GM21737 (cell line): Measurements from ENCODE around the gene MYOF.
A peak's percentile ranks its signal among the peaks of the same experiment; 100 is the strongest.
"Not testable (repeated sequence)": the region's sequence is repeated elsewhere in the genome, so short reads cannot be mapped to it uniquely, and the experiment has no call there.

ENCODE experiments used
- ATAC-seq: cut with Tn5 transposase; IDR thresholded peaks from one replicate; pipeline ENCODE4 v1.9.1; 2021; ENCODE audit warnings: mild to moderate bottlenecking, moderate library complexity; ENCODE audit not compliant: unreplicated experiment

The MYOF gene

DNA sequence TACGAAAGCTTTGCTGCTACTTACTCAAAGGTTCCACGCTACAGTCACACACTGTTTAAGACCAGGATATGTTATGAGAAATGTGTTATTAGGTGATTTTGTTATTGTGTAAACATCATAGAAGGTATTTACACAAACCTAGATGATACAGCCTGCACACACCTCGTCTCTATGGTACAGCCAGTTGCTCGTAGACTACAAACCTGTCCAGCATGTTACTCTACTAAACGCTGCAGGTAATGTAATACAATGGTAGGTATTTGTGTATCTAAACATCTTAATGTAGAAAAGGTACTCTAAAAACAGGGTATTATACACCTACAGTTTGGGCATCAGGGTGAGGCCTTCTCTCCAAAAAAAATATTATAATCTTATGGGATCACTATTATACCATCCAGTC lies 181.2 kb downstream of the MYOF start:
- ATAC-seq, result no peak

DNA sequence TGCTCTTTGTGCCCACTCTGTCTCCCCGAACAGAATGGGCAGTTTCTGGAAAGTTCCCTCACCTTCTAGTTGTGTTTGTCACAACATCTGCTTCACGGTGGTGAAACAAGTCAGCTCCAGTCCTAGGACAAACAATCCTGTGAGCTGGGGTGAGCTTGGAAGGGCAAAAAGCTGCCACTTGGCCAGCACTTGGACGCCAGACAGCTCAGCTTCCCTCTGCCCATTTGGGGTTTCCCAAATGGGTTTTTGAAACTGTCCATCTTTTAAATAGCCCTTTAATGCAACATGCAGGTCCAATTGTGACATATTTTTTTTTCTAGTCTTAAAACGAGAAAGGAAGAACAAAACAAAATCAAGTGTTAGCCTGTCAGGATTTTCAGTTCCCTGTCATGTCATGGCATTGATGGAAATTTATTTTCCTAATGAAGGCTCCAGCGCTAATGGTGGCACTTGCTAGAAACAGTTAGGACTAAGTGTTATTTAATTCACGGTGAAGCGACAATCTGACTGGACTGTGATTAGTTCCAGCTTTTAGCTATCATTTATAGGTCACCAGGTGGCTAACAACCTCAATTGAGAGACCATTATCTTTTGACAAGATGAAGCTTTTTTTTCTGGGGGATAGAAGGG lies 181.7 kb downstream of the MYOF start:
- no peak for ATAC-seq

DNA sequence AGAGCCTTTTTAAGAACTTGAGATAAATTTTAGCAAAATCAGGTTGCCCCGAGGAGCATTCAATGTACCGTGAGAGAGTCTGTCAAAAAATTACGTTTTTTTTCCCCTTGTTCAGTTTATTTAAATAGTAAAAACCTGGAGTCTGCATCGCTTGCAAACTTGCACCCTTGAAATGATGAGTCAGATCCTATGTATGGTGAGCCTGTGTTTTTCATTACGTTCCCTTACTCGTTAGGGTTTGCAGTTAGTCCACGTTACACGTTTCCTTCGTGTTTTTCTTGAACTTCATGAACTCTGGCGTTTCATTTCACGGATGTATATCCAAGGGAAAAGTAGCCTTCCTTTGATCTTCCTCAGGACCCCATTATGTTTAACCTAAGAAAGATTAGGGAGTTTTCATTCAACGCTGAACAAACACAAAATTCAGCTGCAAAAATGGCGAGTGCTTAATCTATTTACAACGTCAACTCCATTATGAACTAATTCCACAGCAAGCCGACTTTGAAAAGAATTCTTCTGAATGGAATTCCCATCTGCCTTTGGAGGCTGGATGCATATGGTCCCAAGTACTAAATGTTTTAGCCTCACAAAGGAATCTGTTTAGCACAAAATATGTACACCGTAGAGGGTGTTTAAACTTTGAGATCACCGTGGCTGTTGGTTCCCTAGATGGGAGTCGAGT lies 182.4 kb downstream of the MYOF start:
- no peak for ATAC-seq

DNA sequence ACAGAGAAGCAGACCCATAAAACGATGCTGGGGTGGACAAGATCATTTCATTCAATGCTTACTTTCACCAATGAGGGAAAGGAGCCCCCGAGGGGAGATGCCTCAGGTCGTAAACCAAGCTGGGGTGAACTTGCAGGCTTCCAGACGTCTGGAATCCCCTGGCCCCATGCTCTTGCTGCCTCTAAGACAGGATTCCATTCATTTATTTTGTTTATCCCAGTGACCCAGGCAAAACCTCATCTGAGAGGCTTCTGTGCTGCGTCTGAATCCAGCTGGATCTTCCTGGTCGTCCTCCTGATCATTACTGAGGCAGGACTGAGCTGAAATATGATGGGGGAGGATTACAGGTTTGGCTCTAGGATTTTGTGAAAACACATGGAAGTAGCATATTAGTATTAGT lies 182.9 kb downstream of the MYOF start:
- ATAC-seq, result no peak

DNA sequence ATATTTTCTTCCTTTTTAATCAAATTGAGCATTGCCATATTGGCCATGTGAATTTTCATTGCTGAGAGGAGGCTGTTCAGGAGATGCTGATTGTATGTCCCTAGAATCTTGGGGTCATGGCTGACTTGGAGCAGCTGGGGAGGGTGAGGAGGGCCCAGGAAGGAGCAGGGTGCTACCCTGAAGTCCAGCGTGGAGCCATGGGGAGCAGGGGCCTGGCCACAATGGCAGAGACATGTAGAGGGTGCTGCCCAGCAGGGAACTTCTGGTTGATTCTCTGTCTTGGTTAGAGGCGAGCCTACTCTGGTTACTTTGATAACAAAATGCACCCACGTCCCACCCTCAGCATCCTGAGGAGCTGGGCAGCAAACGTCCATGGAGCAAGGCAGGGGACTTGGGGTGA lies 186.0 kb downstream of the MYOF start:
- no peak for ATAC-seq

DNA sequence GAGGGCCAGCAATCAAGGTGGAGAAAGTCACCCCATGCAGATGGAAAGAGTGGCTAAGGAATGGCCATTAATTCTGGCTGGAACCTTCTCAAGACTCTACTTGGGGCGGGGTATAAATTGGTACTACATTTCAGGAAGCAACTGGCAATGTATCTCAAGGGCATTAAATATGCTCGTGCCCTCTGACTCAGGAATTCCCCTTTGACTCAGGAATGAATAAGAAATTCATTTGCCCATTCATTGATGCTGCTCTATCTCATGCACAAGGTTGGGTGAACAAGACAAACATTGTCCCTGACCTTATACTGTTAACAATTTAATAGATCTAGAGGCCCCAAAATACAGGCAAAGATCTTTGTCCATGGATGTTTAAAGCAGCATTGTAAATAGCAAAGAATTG lies 188.1 kb downstream of the MYOF start:
- ATAC-seq, result no peak

DNA sequence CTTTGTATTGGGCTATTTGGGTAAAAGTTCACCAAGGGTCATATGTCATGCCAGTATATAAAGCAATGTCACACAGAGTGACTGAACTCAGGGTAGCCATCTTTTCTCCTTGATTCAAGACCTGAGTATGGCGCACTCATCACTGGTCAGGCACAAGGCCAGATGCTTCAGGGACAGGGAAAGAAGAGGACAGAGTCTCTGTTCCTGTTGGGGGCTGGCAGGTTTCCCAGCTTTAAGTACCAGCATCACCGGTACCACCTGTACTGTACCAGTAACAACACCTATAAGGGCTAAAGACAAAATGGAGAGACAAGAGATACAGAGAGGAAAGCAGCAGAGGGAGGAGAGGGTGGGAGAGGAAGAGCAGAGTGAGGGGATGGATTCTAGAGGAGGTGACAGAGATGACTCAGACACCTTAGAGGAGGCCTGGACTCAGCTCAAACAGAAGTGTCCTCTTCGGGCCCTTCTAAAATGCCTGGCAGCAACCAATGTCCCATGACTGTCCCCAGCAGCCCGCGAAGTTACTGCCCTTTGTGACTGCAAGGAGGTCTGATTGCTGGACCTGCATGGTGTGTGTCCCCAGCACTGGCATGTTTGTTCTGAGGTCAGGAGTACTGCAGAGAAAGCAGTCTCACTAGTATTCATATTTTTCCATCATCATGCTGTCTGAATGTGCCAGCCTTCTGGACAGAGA lies 191.3 kb downstream of the MYOF start:
- no peak for ATAC-seq

DNA sequence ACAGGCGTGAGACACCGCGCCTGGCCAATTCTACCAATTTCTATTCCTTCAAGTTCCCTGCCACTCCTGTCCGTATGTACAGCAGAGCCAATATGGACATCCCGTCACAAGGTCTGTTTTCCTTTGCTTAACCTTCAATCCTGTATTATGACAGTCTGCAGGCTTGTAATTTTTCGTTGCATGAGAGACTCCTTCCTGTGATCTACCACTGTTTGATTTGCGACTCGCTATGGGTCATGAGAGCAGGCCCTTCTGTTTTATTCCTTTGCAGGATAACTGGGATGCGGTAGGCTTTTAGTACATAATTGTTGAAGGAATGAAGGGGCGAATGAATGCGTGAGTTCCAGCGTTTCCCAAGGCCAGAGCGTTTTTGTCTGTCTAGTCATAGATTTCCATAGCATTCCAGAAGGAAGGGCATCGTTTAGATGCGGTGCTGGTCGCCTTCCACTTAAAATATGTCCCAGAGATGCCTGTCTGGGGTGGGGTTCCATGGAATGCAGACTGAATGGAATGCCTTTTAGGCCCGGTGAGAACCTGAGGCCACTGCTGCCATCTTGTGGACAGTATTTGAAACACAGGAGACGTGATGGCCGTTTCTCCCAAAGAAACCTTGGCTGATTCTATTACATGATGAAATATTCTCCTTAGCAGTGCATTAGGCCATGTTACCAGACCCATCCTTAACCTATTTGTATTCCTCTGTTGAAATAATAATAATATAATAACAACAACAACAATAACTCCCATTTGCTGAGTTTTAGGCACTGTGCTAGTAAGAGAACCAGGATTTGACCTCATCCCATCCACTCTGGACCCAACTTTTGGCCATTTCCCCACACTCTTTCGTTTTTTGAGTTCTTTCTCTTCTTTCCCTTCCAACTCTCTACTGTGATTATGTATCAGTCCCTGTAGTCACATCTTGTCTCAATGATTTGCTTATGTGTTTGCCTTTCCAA lies 193.2 kb downstream of the MYOF start:
- no peak for ATAC-seq

DNA sequence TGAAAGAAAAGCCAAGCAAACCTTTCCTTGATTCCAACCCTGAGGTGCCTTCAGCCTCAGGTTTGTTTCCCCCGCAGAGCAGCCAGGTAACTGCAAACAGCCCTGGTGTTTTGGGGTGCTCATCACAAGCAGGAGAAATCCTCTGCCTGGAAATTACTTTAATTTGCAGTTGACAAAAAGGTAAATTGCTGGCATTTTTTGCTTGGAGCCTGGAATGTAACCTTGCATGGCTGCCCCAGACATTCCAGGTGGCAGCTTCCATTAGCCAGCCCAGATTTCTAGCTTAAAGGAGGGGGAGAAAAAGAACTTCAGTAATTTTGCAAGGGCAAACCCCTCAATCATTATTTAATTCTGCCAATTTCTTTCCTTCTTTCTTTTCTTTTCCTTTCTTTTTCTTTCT lies 194.4 kb downstream of the MYOF start:
- no peak for ATAC-seq

DNA sequence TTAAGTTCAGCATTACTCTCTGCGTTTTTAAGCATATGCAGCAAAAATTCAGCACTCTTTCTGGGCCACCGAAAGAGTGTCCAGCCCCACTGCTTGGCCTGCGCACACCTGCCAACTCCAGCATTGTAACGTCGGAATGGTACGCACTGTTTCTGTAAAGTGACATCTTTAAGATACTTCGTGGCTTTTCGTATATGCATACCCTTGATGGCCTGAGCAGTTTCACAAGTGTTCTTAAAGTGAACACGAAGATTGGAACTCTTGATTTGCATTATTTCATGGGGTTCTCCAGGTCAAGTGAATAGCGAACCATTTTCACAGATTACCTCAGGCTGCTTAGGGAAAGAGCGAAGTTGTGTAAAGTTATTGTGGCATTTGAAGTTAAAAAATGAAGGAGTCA lies 197.9 kb downstream of the MYOF start:
- not testable (repeated sequence) for ATAC-seq

DNA sequence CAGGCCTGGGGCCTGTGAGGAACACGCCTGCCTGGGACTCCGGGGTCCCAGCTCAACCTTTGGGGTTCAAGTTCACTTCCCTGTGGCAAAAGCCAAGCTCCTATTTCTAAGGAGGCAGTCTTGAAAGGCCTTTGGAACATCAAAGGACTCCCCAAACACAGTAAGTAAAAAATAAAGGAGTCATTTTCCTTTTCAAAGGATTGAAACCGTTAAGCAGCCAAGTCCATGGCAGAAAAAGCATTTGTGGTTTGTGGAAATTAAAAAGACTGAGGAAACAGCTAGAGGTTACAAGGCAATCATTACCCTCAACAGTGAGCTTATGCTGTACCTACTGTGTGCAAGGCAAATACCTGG lies 200.8 kb downstream of the MYOF start:
- no peak for ATAC-seq

DNA sequence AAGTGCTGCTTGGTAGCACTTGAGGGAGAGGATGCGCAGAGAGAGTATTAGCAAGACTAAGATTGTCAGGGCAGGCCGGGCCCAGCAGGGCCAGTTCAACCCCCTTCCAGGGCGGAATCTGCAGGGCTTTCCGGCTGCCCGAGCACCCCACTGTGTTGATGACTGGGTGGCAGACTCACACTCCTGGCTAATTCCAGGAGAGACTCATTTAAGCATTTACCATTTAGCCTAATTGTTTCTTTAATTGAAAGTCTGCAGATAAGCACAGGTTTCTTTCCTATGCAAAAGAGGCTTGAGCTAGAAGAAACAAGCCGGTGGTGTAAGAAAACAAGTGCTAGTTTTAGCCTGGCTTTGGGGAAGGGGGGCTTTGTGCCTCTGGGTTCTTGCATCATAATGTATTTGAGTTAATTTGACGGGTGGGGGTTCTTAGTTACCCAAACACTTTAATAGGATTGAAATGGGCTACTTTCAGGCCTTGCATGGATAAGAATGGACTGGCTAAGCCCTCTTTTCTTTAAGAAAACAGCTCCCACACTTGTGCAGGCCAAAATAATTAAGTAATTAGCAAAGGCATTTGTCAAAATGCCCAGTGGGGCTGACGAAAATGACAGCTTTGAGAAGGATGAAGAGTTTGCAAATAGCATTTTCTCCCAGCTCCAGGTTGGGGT lies 201.3 kb downstream of the MYOF start:
- no peak for ATAC-seq

DNA sequence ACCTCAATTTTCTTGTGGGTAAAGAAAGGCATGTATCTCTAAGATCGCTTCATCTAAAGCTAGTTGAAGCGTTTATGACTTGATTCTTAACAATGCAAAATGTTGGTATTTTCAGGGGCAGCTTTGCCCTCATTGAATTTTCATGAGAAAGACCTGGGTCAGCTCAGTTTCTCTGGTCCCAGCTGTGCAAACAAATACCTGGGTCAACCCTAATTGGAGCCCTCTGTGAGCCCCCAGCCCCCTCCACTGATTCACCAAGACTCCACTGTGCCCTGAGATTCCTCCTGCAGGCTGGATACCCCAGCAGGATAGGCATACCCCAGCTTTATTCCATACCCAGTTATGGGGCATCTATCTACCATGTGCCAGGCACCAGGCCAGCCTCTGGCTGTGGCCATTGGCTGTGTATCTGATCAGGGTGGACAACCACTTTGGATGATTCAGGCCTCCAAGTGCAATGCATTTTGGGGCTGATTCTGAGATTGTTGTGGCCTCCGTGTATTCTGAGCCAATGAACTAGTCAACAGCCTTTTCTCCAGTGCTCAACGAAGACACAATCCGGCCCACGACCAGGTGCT lies 201.9 kb downstream of the MYOF start:
- ATAC-seq, result no peak

DNA sequence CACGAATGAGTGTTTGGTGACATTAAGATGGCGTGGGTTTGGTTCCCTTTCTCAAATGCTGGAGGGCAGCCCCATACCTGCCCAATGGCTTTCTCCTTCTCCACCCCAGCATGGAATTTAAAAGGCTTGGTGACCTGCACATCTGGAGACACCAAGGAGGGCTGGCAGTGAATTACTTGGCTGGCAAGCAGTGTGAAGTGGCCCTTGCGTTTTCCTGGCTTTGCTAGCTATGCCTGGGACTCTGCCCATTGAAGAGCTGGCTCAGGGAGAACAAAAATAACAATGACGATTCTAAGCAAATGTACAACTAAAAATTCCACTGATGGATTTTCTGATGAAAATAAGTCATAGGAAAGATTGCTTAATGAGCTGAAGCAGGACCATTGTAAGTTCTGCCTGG lies 204.8 kb downstream of the MYOF start:
- ATAC-seq, result no peak

DNA sequence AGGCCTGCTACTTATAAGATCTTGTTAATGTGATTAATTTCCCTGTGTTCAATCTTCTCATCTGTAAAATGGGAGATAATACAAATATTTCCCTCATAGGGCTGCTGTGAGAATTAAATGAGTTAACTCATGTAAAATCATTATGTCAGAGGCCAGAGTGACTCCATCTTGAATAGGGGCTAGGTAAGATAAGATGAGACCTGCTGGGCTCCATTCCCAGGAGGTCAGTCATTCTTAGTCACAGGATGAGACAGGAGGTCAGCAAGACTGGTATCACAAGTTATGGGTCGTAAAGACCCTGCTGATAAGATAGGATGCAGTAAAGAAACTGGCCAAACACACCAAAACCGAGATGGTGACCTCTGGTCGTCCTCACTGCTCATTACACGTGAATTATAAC lies 207.7 kb downstream of the MYOF start:
- no peak for ATAC-seq

DNA sequence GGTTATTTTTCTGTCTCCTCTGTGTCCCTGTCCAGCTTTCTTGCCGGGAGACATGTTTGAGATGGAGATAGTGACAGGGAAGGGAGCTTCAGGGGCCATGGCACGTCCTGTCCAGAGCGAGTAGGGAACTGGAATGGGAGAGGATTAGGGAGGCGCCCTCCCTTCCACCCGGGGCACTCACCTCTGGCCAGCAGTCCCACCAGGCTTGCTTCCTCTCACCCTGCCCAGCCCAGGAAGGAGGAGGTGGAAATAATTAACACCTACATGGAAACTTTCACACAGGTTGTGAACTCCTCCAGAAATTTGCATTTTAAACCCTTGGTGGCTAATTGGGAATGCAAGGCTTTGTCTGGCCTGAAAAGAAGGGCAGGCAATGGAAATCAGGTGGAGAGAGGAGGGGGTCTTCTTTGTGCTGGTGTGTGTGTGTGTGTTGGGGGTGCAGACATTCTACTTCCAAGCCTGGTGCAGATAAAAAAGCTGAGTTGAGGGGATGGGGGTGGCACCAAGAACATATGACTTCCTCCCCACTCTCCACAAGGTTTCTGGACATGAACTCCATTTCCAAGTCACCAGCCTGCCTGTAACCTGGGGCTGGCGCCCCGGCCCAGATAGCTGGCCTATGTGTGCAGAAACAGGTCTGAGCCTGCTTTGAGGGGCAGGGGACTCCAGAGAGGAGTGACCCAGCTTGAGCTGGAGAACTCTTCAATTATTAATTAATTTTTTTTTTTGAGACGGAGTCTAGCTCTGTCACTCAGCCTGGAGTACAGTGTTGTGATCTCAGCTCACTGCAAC lies 209.1 kb downstream of the MYOF start:
- no peak for ATAC-seq

DNA sequence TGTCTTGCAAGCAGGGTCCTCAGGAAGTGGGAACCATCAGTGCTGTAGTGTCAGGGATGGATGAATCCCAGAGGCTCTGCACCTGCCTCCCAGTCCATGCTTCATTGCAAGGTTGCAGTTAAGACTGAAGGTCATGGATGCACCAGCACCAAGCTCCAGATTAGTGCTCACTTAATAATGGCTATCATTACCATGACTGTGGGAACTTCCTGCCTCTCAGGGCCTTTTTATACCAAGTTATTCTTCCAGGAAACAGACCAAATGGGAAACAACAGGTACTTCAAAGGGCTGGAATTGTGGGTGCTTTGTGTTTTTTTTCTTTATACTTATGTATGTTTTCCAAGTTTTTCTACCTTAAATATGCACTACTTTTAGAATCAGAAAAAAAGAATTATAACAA lies 210.8 kb downstream of the MYOF start:
- ATAC-seq, result no peak

DNA sequence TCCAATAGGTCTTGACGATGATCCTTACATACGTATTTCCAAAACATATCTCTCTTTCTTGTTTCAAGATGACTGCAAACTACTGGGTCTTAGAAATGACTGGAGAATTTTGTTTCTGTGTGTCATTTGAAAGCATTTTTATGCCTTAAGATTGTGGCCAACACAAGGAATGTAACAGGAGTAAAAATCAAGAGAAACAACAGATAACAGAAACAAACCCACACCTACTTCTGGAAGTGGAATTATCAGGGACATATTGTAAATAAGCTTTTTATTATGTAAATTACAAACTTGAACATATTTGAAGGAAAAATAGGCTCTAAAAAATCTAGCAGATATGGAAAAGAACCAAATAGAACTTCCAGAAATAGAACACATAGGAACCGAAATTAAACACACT lies 212.9 kb downstream of the MYOF start:
- ATAC-seq, result no peak

DNA sequence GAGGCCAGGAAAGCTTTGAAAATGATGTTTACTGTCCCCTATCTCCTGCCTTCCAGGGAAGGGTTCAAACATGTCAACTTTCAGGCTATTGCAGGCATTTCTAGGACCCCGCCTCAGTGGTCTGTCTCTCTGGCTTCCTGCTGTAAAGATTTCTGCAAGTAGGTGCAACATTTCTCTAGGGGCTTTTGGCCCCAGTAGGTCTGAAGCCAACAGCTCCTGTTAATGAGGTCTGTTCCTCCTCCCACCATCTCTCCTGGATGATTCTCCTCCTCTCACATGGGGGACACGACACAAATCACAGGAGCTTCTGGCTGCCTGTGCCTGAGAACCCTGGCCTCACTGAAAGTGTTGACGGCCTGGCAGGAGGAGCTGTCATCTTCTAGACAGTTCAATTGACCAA lies 214.1 kb downstream of the MYOF start:
- no peak for ATAC-seq

DNA sequence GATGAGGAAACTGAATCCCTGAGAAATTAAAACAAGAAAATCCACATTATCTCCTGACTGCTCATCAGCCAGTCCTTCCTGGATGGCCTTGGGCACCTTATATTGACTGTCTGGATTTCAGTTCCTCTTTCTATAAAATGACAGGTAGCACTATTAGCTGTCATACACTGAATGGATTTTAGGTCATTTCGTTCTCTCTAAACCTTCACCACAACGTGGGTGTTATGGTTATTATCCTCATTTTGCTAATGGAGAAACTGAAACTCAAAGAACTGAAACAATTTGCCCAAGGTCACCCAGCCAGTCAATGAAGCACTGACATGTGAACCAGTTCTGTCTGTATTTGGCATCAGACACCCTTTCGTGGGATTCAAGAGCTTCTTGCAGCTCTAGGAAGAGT lies 214.6 kb downstream of the MYOF start:
- peak; percentile 96 for ATAC-seq
